Measurements from ENCODE around the gene LY6G6F.
"Not testable (repeated sequence)": the region's sequence is repeated elsewhere in the genome, so short reads cannot be mapped to it uniquely, and the experiment has no call there.

LY6G6F gene

DNA sequence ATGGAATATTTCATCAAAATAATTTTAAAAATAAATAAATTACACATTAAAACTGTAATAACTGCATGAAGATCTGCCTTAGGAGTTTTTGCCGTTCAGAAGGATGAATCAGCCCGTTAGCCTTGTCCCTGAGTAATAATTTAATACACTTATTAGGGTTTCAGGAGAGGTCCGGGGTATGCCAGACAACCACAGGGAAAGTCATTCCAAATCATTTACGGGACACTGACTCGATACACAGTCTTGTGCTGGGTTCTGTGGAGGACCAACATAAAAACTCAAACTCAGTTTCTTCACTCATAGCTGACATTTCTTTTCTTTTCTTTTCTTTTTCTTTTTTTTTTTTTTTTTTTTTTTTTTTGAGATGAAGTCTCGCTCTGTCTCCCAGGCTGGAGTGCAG lies 735 bp upstream of the LY6G6F start:
- H3K4me3 ChIP-seq (ENCODE audit: low read depth, low read length): no peak overlapping the region
- no peak for TF ChIP-seq CTCF (IDR thresholded peaks at IDR 0.05; ENCODE audit: borderline replicate concordance, insufficient read depth, low read depth, low read length)

- H3K4me3 ChIP-seq (ENCODE audit: low read depth, low read length): no peak overlapping the region
- no peak for TF ChIP-seq CTCF (IDR thresholded peaks at IDR 0.05; ENCODE audit: borderline replicate concordance, insufficient read depth, low read depth, low read length)
These were observed 1.0 kb downstream of the LY6G6F start for GRCh38 chr6:31707701-31708100.

- no peak for TF ChIP-seq CTCF (IDR thresholded peaks at IDR 0.05; ENCODE audit: borderline replicate concordance, insufficient read depth, low read depth, low read length)
- no peak overlapping the region for H3K4me3 ChIP-seq (ENCODE audit: low read depth, low read length)
These were observed 1.6 kb downstream of the LY6G6F start for GRCh38 chr6:31708224-31708623.

GRCh38 chr6:31709157-31709556 lies 2.5 kb downstream of the LY6G6F start:
- not testable (repeated sequence) for H3K4me3 ChIP-seq (ENCODE audit: low read depth, low read length)

- H3K4me3 ChIP-seq (ENCODE audit: low read depth, low read length): no peak overlapping the region
- no peak for TF ChIP-seq CTCF (IDR thresholded peaks at IDR 0.05; ENCODE audit: borderline replicate concordance, insufficient read depth, low read depth, low read length)
These were observed 4.0 kb downstream of the LY6G6F start for GRCh38 chr6:31710523-31711219.

GRCh38 chr6:31711233-31711632 lies 4.6 kb downstream of the LY6G6F start:
- no peak for TF ChIP-seq CTCF (IDR thresholded peaks at IDR 0.05; ENCODE audit: borderline replicate concordance, insufficient read depth, low read depth, low read length)
- H3K4me3 ChIP-seq (ENCODE audit: low read depth, low read length): no peak overlapping the region

- peak; percentile 10; the same call in 1 of the 2 replicates for TF ChIP-seq CTCF (IDR thresholded peaks at IDR 0.05; ENCODE audit: borderline replicate concordance, insufficient read depth, low read depth, low read length)
- no peak overlapping the region for H3K4me3 ChIP-seq (ENCODE audit: low read depth, low read length)
These were observed 5.6 kb downstream of the LY6G6F start for GRCh38 chr6:31712296-31712695.

All from GM12875 (cell line).